Measurements from ENCODE around the gene NBPF26.
"Not testable (repeated sequence)": the region's sequence is repeated elsewhere in the genome, so short reads cannot be mapped to it uniquely, and the experiment has no call there.

- TF ChIP-seq, protein P1, sequence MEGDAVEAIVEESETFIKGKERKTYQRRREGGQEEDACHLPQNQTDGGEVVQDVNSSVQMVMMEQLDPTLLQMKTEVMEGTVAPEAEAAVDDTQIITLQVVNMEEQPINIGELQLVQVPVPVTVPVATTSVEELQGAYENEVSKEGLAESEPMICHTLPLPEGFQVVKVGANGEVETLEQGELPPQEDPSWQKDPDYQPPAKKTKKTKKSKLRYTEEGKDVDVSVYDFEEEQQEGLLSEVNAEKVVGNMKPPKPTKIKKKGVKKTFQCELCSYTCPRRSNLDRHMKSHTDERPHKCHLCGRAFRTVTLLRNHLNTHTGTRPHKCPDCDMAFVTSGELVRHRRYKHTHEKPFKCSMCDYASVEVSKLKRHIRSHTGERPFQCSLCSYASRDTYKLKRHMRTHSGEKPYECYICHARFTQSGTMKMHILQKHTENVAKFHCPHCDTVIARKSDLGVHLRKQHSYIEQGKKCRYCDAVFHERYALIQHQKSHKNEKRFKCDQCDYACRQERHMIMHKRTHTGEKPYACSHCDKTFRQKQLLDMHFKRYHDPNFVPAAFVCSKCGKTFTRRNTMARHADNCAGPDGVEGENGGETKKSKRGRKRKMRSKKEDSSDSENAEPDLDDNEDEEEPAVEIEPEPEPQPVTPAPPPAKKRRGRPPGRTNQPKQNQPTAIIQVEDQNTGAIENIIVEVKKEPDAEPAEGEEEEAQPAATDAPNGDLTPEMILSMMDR (IDR thresholded peaks at IDR 0.05) = not testable (repeated sequence)
- not testable (repeated sequence) for TF ChIP-seq POLR2A (IDR thresholded peaks at IDR 0.05)
These were observed 43.5 kb upstream of the NBPF26 start for GRCh38 chr1:120680106-120680819.

Data from lower leg skin (tissue), 3 donors.